GM18519 (cell line): ENCODE data around the gene COX8C.

Experiments
- ATAC-seq: cut with Tn5 transposase; IDR thresholded peaks from one replicate; pipeline ENCODE4 v1.9.1; 2021; ENCODE audit warnings: mild to moderate bottlenecking, moderate library complexity; ENCODE audit not compliant: unreplicated experiment, low FRiP score

COX8C gene

GRCh38 chr14:93346926-93347721 is at the start of gene COX8C:
TSS of gene COX8C (plus strand) at chr14:93347182. CDS start at chr14:93347269, 87 bp downstream.
- no peak for ATAC-seq

GRCh38 chr14:93299416-93299815 is 47.6 kb upstream of the COX8C start:
- no peak for ATAC-seq

GRCh38 chr14:93299866-93300265 is 47.1 kb upstream of the COX8C start:
- ATAC-seq = no peak

GRCh38 chr14:93301821-93302447 is 45.0 kb upstream of the COX8C start:
- no peak for ATAC-seq

- ATAC-seq = no peak
Measured at GRCh38 chr14:93302688-93303581, 44.0 kb upstream of the COX8C start.

- no peak for ATAC-seq
Measured at GRCh38 chr14:93303659-93304058, 43.3 kb upstream of the COX8C start.

- ATAC-seq = no peak
Measured at GRCh38 chr14:93304771-93305170, 42.2 kb upstream of the COX8C start.

GRCh38 chr14:93305725-93306418 is 41.1 kb upstream of the COX8C start:
- no peak for ATAC-seq

- ATAC-seq = no peak
Measured at GRCh38 chr14:93306812-93307211, 40.2 kb upstream of the COX8C start.

GRCh38 chr14:93308686-93309345 is 38.2 kb upstream of the COX8C start:
- no peak for ATAC-seq

- no peak for ATAC-seq
Measured at GRCh38 chr14:93309427-93309966, 37.5 kb upstream of the COX8C start.

GRCh38 chr14:93311082-93311481 is 35.9 kb upstream of the COX8C start:
- ATAC-seq = no peak

GRCh38 chr14:93315575-93315974 is 31.4 kb upstream of the COX8C start:
- no peak for ATAC-seq

GRCh38 chr14:93316716-93317115 is 30.3 kb upstream of the COX8C start:
- no peak for ATAC-seq

- ATAC-seq = no peak
Measured at GRCh38 chr14:93317210-93317874, 29.6 kb upstream of the COX8C start.

GRCh38 chr14:93317875-93318807 is 28.8 kb upstream of the COX8C start:
- ATAC-seq = no peak

- no peak for ATAC-seq
Measured at GRCh38 chr14:93318927-93319326, 28.1 kb upstream of the COX8C start.

GRCh38 chr14:93319494-93319893 is 27.5 kb upstream of the COX8C start:
- no peak for ATAC-seq
